Posterior vena cava (tissue), 2 donors: ENCODE results near the gene TEDC2. TPM values are rescaled to one million over a fixed set of nuclear protein-coding genes. Genes with fewer than 3 reads are reported as not detected.

Experiments
- DNase-seq: peaks from one replicate; pipeline ENCODE4 v3.0.0-alpha.2; 2020; ENCODE audit warnings: low spot score
- intact Hi-C, 2 donors: fragments of 100-400 bp; cut with DNase I; formaldehyde crosslinking; loops; one replicate each; pipeline versions ENCODE4 v1.14.1 to v1.14.2; 2022 to 2023
- microRNA-seq, 2 donors: library from miRNA; unstranded; fragments of <30 nt; microRNA quantifications; one replicate each; pipeline ENCODE4 v1.2.0, GENCODE V29; 2020 to 2021; ENCODE audit warnings: borderline microRNAs expressed in 2 of 2
- total RNA-seq, 2 donors: library from RNA; stranded (reverse); fragmentation: NEBNext Ultra II Directional; extraction: Animal tissue kit (Norgen Biotek cat#: 25700); gene quantifications; one replicate each; pipeline ENCODE4 v1.2.1, GENCODE V29; 2021
- donor health status: DM: yes; HTN: yes; CAD: no.
- donor health status: DM: yes; HTN: yes; CAD: no.

Gene TEDC2
- total RNA-seq, 2 donors from 2014 or later: 0.86 TPM; not detected in 1

DNA sequence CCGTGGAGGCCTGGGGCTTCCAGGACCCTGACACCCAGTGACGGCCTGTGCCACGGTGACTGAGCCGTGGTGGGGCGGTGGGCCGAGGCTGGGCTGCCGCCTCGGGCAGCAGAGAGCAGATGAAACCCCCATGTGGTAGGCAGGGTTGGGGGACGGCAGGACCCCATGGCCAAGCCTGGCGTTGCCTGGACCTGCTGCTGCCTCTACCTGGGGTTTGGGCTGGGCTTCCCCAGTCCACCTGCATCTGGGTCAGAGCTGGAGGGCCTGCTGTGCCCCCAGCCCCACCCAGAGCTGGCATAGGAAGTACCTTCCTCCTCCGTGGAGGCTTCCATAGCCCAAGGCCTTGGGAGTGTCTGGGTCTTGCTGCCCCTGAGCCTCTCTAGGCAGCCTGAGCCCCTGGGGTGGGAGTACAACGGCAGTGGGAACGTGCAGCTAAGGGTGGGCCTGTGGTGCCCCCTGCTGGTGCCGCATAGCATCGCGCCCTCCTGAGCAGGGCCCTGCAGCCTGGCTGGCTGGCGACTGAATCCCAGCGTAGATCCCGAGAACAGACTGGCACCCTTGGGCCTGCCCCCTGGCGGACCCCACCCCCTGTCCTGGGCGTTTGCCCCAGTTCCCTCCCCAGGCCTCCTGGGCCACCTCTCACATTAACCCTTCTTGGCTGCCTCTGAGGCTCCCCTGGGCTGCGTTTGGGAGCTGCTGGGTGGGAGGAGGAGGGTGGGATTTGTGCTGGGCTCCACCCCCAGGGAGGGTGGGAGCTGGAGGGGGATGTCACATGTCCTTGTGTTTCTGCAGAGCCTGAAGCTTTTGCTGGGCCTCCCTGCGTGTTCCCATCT, 41.2 kb downstream of the TEDC2 start:
- peak; percentile 96 for DNase-seq
- intact Hi-C loops: loop anchor here (5.0 kb wide), 1 partner anchor 159 kb away; the partner anchor contains the start of gene ABCA3 (in 2 of the 2)

DNA sequence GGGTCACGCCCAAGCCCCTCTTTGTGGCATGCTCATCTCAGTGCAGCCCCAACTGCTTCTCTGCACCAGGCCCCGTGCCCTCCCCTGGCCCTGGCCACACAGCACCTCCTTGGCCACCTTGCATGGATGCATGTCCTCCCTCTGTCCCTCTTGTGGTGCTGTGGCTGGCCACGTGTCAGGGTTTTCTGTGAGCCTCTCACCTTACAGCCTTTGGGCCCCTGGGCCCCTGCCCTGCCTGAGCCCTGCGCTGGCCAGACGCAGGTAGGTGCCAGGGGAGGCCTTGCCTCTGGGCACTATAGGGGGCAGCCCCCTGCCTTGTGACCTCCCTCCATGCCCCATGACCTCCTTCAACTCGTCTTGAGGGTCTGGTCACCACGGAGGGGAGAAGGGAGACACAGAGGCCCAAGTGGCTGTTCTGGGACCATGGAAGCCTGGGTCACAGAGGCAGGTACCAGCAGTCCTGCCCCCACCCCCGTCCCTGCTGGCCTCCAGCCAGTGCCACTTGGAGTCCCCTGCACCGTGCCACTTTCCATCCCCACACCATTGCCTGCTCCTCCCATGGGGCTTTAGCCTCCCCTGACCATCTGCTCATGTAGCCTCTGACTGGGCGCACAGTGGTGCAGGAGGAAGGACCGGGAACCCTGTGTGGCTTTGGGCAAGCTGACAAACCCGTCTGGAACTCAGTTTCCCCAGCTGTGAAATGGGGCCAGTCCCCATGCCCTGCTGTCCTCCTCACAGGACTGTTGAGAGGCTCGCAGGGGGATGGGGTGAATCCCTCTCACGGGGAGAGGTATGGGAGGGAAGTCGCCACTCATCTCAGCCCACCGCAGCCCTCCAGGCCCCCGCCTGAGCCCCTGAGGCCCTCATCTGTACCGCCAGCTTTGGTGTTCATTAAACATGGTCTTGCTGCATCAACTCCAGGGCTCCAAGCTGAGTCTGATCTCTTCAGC, 42.3 kb downstream of the TEDC2 start:
- intact Hi-C loops: loop anchor here (5.0 kb wide), 1 partner anchor 160 kb away; the partner anchor contains the start of gene ABCA3 (in 2 of the 2)
- no peak for DNase-seq

DNA sequence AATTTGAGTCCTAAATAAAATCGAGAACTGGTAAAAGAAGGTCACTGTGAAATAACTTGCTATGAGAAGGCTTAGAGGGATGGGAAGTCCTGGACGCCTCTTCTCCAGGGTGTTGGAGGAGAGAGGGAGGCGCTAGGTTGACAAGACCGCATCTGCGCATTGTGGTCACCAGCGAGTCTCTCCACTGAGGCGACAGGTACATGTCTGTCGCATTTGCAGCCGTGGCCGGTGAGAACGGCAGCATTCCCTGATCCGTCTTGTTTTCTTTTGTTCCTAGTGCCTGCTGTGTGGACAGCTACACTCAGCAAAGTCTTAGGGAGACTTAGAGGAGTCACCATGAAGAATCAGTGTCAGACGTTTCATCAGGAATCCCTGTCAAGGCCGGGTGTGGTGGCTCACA, 45.8 kb downstream of the TEDC2 start:
- no peak for DNase-seq
- intact Hi-C loops: no loop called here

DNA sequence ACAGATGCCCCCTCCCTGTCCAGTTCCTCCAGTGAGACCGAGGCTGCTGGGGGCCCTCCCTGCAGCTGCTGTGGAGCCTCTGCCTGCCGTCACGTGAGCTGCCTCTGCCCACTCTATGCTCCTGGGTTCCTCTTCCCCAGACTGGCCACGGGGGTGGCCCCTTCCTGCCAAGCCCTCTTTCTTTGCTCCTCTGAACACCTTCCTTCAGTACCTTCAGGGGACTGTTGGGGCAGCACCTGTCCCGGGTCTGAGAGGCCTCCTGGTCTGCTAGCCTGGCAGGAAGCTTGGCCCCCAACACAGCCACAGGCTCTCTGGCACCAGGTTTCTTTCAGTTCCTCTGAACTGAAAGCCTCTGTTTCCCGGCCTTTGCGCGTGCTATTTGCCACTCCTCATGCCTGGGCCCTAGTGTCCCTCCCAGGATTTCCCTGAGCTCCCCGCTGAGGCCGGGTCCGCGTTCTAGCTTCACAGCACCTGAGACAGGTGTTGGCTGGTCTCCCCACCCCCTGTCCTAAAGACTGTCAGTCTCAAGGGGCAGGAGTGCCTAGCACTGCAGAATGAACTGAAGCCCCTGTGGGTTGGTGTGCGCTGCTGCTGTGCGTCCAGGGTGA, 47.2 kb downstream of the TEDC2 start:
- intact Hi-C loops: no loop called here
- no peak for DNase-seq

DNA sequence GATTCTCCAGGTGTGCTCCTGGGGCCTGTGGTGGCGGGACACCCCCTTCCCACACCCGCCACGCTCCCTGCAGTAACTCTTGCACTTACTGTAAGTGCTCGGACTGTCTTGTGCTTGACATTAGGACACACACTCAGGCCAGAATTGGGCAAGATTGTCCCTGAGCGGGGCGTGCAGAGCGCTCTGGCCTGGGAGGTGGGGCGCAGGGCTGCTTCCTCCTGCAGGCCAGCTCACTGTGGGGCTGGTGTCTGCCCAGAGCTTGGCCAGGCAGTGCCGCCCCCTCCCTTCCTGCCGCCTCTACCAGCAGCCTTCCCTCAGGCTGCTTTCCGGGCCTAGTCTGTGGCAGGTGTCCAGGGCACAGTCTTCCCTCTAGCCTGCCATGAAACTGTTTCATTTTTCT, 47.8 kb downstream of the TEDC2 start:
- peak; percentile 92 for DNase-seq
- intact Hi-C loops: no loop called here

DNA sequence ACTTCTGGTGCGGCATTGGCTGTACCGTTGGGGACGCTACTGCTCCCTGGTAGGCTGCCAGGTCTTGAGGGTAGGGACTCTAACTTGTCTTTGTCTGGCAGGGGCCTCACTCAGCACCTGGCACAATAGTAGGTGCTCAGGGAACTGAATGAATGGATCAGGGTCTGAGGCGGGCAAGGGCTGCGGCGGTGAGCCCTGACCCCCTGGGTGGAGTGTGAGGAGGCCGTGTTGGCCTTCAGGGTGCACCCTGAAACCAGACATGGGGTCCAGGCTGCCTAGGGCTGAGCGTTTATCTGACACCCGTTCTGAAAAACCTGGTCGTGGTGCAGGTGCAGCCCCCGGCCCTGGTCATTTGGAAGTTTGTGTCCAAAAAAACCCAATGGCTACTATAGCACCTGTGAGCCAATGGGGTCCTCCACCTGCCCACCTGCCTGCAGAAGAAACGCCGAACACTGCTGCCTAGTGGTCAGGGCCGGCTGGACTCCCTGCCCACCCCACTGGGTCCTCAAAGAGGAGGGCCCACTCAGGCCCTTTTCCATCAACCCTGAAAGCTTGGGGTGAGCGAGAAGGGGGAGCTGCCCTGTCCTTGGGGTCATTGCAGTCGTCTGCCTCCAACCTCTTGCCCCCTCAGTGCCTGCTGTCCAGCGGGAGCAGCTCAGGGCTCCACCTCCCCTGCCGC, 49.0 kb downstream of the TEDC2 start:
- no peak for DNase-seq
- intact Hi-C loops: no loop called here

DNA sequence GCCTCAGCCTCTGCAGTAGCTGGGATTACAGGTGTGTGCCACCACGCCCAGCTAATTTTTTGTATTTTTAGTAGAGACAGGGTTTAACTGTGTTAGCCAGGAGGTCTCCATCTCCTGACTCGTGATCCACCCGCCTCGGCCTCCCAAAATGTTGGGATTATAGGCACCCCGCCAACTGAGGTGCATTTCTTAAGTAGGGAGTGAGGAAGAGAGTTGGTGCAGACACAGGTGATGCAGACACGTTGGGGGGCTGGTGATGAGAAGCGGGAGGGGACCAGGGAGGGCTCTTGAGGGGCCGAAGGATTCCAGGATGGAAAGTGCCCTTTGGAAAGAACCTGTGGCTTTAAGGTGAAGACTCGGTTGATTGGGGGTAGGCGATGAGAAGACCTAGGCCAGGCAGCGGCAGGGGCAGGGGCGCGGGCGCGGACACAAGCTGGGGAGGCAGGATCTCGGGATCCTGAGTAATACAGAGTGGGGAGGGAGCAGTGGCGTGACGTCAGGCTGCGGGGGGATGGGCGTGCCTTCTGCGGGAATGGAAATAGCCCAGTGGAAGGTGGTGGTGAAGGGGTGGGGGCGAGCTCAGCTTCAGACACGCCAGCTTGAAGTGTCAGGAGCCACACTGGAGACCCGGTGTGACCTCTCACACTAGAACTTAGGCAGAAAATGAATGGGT, 51.4 kb downstream of the TEDC2 start:
- intact Hi-C loops: no loop called here
- peak; percentile 94 for DNase-seq

DNA sequence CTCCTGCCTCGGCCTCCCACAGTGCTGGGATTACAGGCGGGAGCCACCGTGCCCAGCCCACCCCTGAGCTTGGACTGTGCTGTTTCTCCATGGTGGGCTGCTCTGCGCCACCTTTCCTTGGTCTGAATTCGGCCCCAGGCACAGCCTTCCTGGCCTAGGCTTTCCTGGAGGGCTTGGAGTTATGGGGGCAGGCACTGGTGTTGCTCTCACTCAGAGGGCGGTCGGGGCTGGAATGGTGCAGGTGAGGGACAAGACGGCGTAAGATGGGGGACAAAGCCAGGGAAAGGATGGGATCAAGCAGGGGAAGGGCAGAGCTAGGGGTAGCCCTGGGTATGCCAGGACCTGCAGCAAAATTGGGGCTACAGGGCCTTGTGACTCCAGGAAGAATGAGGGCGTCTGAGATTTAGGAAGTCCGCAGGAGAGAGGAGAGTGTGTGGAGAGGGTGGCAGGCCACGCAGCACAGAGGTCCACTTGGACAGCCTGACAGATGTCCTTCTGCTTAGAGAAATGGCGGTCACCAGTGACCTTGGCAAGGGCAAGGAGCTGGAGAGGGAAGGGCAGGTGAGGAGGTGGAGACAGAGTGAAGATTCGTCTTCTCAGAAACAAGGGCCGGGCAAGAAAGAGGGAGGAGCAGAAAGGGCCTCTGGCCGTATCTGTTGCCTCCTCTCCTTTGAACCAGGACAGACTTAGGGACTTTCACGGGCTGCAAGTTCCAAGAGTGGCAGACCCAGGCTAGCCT, 52.3 kb downstream of the TEDC2 start:
- intact Hi-C loops: no loop called here
- DNase-seq: no peak

DNA sequence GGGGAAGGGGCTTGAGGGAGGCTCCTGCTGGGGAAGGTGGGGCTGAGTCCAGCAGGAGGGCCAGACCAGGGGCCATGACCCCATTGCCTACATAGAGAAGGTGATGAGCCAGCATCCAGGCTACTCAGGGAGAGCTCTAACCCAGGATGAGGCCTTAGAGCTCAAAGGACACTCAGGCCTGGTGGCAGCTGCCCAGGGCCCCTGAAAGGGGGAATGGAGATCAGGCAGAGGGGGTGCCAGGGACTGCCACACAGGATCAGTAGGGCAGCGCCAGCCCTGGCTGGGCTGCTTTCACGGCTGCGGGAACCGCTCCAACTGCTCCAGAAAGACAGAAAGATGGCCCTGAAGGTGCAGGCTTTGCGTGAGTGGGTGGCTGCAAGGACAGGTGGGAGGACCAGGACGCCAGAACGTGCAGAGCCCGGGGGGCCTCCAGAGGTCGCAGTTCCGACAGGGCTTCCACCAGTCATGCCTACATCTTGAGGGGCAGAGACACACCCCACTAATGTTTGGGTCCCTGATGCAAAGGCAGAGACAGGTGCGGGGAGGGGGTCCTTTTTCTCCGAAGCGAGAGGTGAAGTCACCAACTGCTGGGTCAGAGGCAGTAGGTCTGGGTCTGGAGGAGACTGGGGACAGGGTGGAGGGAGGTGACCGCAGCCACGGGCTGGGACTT, 53.0 kb downstream of the TEDC2 start:
- DNase-seq: no peak
- intact Hi-C loops: no loop called here

DNA sequence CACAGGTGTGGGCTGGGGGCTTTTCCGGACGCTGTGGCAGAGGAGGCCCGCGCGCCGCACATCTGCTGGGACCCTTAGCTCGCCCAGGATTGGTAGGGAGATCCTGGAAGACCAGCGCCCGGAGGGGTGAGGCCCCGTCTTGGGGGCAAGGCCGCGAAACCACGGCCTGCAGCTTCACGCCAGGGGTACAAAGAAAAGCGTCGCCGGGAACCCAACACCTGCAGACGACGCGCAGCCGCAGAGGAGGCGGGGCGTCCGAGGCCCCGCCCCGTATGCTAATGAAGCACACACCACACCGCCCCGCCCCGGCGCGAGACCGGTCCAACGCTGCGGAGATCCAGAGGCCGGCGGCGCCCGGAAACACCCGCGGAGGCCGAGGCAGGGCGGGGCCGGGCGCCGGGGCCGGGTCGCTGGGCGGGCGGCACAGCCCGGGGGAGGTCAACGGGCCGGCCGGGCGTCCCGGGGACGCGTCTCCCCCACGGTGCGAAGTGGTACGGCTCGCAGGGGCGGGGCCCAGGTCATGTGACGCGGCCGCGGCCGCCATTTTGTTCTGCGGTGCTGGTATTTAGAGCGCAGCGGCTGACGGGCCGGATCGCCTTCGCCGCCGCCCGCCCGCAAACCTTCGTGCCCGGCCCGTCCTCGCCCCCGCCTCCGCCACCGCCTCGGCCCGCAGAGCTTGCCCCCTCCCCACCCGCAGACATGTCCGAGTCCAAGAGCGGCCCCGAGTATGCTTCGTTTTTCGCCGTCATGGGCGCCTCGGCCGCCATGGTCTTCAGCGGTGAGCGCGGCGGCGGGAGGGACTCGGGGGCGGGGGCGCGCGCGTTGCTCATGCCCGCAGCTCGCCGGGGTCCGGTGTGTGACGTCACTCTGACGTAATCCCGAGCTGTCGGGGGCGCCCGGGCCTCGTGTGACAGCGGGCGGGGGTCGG, 53.8 kb downstream of the TEDC2 start, which contains the start of gene ATP6V0C:
TSS of gene ATP6V0C (plus strand) at position 548 of the 928 bp plus-strand sequence. CDS start at position 700, 152 bp downstream.
- DNase-seq: peak; percentile 98
- intact Hi-C loops: no loop called here

Small RNA genes lying within 50 kb of the gene (microRNA-seq; reads per million reads assigned to microRNA genes)
- gene MIR6767 (0 to 0.65 reads per million in 2 donors), gene MIR6768 (0 reads per million in 2 donors)

Other genes with a start within 250 kb of the TEDC2 start
- 1 to 10 TPM; 2.1 to 2.6 TPM for gene BRICD5, start 249.2 kb upstream of the TEDC2 start, total RNA-seq
- 1 to 10 TPM; 7.2 to 8.4 TPM for gene PGP, start 245.3 kb upstream of the TEDC2 start, total RNA-seq
- gene E4F1, start 236.5 kb upstream of the TEDC2 start, total RNA-seq: 10 to 100 TPM; 15.5 to 19.3 TPM
- gene DNASE1L2, start 223.7 kb upstream of the TEDC2 start, total RNA-seq: under 1 TPM in 1 of 2 donors, not detected in 1; 0.19 TPM
- 10 to 100 TPM; 30.2 to 31.9 TPM for gene ECI1, start 208.5 kb upstream of the TEDC2 start, total RNA-seq
- 100 to 1,000 TPM in 1 of 2 donors, 10 to 100 TPM in 1; 84.9 to 101 TPM for gene RNPS1, start 192.0 kb upstream of the TEDC2 start, total RNA-seq
- gene ABCA3, start 119.4 kb upstream of the TEDC2 start, total RNA-seq: 10 to 100 TPM in 1 of 2 donors, 1 to 10 TPM in 1; 9.6 to 16.6 TPM
- gene CCNF, start 30.7 kb upstream of the TEDC2 start, total RNA-seq: 1 to 10 TPM in 1 of 2 donors, under 1 TPM in 1; 0.81 to 1.3 TPM
- under 1 TPM in 1 of 2 donors, not detected in 1; 0.29 TPM for gene NTN3, start 11.2 kb downstream of the TEDC2 start, total RNA-seq
- gene TBC1D24, start 15.0 kb downstream of the TEDC2 start, total RNA-seq: 10 to 100 TPM; 11.4 to 13.3 TPM
- 100 to 1,000 TPM; 107 to 133 TPM for gene ATP6V0C, start 53.8 kb downstream of the TEDC2 start, total RNA-seq
- 10 to 100 TPM; 25.5 to 34.3 TPM for gene AMDHD2, start 60.3 kb downstream of the TEDC2 start, total RNA-seq
- not detected for gene CEMP1, start 71.3 kb downstream of the TEDC2 start, total RNA-seq
- gene PDPK1, start 77.9 kb downstream of the TEDC2 start, total RNA-seq: 10 to 100 TPM; 36.8 to 40.1 TPM
- gene KCTD5, start 222.4 kb downstream of the TEDC2 start, total RNA-seq: 10 to 100 TPM; 13.5 to 14.3 TPM